ENCODE data around the gene OTUB2.

Gene OTUB2

GRCh38 chr14:94005324-94006073, 20.6 kb upstream of the OTUB2 start:
- no peak overlapping the region for H3K9ac ChIP-seq
- no peaks in the 10 kb centered on the region for H3K36me3 ChIP-seq (ENCODE audit: insufficient read depth)
- H2AFZ ChIP-seq (ENCODE audit: low read depth), result no peak overlapping the region
- peaks cover 52% of the 10 kb centered on the region for H3K4me1 ChIP-seq (ENCODE audit: low read depth, poor library complexity, severe bottlenecking)
- TF ChIP-seq CTCF (conservative IDR thresholded peaks at IDR 0.05; ENCODE audit: low read depth, low read length), result peak; percentile 34
- no peaks in the 10 kb centered on the region for H3K79me2 ChIP-seq (ENCODE audit: insufficient read depth, low read depth)
- H3K27me3 ChIP-seq (ENCODE audit: insufficient read depth, low read depth), result no peaks in the 10 kb centered on the region
- no peak overlapping the region for H3K27ac ChIP-seq
- H3K4me3 ChIP-seq (IDR thresholded peaks at IDR 0.05; ENCODE audit: insufficient read depth, low read depth, low read length), result no peak overlapping the region
- no peak overlapping the region for H3K4me2 ChIP-seq
- H4K20me1 ChIP-seq (ENCODE audit: insufficient read depth), result no peaks in the 10 kb centered on the region

- Histone ChIP-seq H3K79me2 (ENCODE audit: insufficient read depth, low read depth) (no peaks in the 10 kb centered on the region), H4K20me1 (ENCODE audit: insufficient read depth) (no peaks in the 10 kb centered on the region), H3K4me2 (peak overlapping the region; percentile 22; the same call in 1 of the 2 replicates), H3K4me3 (IDR thresholded peaks at IDR 0.05; ENCODE audit: insufficient read depth, low read depth, low read length) (no peak overlapping the region), H3K36me3 (ENCODE audit: insufficient read depth) (no peaks in the 10 kb centered on the region), H3K27ac (peak overlapping the region; percentile 97), H3K4me1 (ENCODE audit: low read depth, poor library complexity, severe bottlenecking) (peaks cover 63% of the 10 kb centered on the region), H2AFZ (ENCODE audit: low read depth) (no peak overlapping the region), H3K9ac (no peak overlapping the region), H3K27me3 (ENCODE audit: insufficient read depth, low read depth) (no peaks in the 10 kb centered on the region)
- no peak for TF ChIP-seq CTCF (conservative IDR thresholded peaks at IDR 0.05; ENCODE audit: low read depth, low read length)
These were observed 17.9 kb upstream of the OTUB2 start for GRCh38 chr14:94008234-94008633.

DNA sequence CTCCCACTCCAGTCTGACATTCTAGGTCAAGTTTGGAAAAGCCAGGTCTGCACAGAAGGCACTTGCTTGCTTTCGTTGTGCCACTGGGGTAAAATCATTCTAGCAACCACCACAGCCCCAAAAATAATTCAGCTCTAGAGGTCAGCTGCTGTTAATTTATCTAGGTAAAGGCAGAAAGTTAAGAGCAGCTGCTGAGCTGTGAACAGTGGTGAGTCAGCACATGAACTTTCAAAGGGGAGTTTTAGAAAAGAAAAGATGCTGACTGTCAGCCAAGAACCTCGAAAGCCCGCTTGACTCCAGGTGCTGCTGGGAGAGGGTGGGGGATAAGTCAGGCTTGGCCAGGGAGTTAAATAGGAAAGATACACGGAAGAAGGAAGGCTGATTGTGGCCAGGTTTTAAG, 16.4 kb upstream of the OTUB2 start:
- peaks cover 78% of the 10 kb centered on the region for H3K4me1 ChIP-seq (ENCODE audit: low read depth, poor library complexity, severe bottlenecking)
- H4K20me1 ChIP-seq (ENCODE audit: insufficient read depth), result no peaks in the 10 kb centered on the region
- TF ChIP-seq CTCF (conservative IDR thresholded peaks at IDR 0.05; ENCODE audit: low read depth, low read length), result no peak
- no peak overlapping the region for H2AFZ ChIP-seq (ENCODE audit: low read depth)
- no peaks in the 10 kb centered on the region for H3K79me2 ChIP-seq (ENCODE audit: insufficient read depth, low read depth)
- H3K4me3 ChIP-seq (IDR thresholded peaks at IDR 0.05; ENCODE audit: insufficient read depth, low read depth, low read length), result no peak overlapping the region
- no peaks in the 10 kb centered on the region for H3K27me3 ChIP-seq (ENCODE audit: insufficient read depth, low read depth)
- H3K36me3 ChIP-seq (ENCODE audit: insufficient read depth), result no peaks in the 10 kb centered on the region
- peak overlapping the region; percentile 43 for H3K4me2 ChIP-seq
- peak overlapping the region; percentile 49; the same call in 1 of the 2 replicates for H3K9ac ChIP-seq
- peak overlapping the region; percentile 97 for H3K27ac ChIP-seq

GRCh38 chr14:94010625-94011024, 15.5 kb upstream of the OTUB2 start:
- Histone ChIP-seq H2AFZ (ENCODE audit: low read depth) (no peak overlapping the region), H3K4me2 (peak overlapping the region; percentile 43), H3K27ac (peak overlapping the region; percentile 97), H3K36me3 (ENCODE audit: insufficient read depth) (no peaks in the 10 kb centered on the region), H4K20me1 (ENCODE audit: insufficient read depth) (no peaks in the 10 kb centered on the region), H3K79me2 (ENCODE audit: insufficient read depth, low read depth) (no peaks in the 10 kb centered on the region), H3K9ac (peak overlapping the region; percentile 49; the same call in 1 of the 2 replicates), H3K27me3 (ENCODE audit: insufficient read depth, low read depth) (no peaks in the 10 kb centered on the region), H3K4me3 (IDR thresholded peaks at IDR 0.05; ENCODE audit: insufficient read depth, low read depth, low read length) (no peak overlapping the region), H3K4me1 (ENCODE audit: low read depth, poor library complexity, severe bottlenecking) (peaks cover 85% of the 10 kb centered on the region)
- no peak for TF ChIP-seq CTCF (conservative IDR thresholded peaks at IDR 0.05; ENCODE audit: low read depth, low read length)
